ENCODE results near the gene GSN.

The GSN gene

GRCh38 chr9:121325387-121325786, 57.4 kb downstream of the GSN start:
- no peak for DNase-seq

- no peak for DNase-seq
Measured at GRCh38 chr9:121326130-121326838, 58.3 kb downstream of the GSN start.

GRCh38 chr9:121326901-121327613, 59.1 kb downstream of the GSN start:
- no peak for DNase-seq

- no peak for DNase-seq
Measured at GRCh38 chr9:121328476-121328875, 60.5 kb downstream of the GSN start.

- DNase-seq: no peak
Measured at GRCh38 chr9:121328876-121329681, 61.1 kb downstream of the GSN start.

- no peak for DNase-seq
Measured at GRCh38 chr9:121331549-121331948, 63.6 kb downstream of the GSN start.

- no peak for DNase-seq
Measured at GRCh38 chr9:121331992-121332685, 64.2 kb downstream of the GSN start.

- DNase-seq: peak; percentile 33
Measured at GRCh38 chr9:121333950-121334773, 66.2 kb downstream of the GSN start.

- DNase-seq: no peak
Measured at GRCh38 chr9:121336665-121337064, 68.7 kb downstream of the GSN start.

GRCh38 chr9:121339437-121339836, 71.5 kb downstream of the GSN start:
- DNase-seq: no peak

GRCh38 chr9:121340676-121341392, 72.9 kb downstream of the GSN start:
- DNase-seq: no peak

- no peak for DNase-seq
Measured at GRCh38 chr9:121344184-121344583, 76.2 kb downstream of the GSN start.

- no peak for DNase-seq
Measured at GRCh38 chr9:121345070-121345469, 77.1 kb downstream of the GSN start.

GRCh38 chr9:121348221-121348620, 80.3 kb downstream of the GSN start:
- no peak for DNase-seq

GRCh38 chr9:121349009-121349408, 81.0 kb downstream of the GSN start:
- no peak for DNase-seq

- DNase-seq: no peak
Measured at GRCh38 chr9:121350036-121350435, 82.1 kb downstream of the GSN start.

- DNase-seq: peak; percentile 6
Measured at GRCh38 chr9:121350993-121351561, 83.1 kb downstream of the GSN start.

- DNase-seq: no peak
Measured at GRCh38 chr9:121353241-121354061, 85.5 kb downstream of the GSN start.

- DNase-seq: no peak
Measured at GRCh38 chr9:121354141-121354540, 86.2 kb downstream of the GSN start.

GRCh38 chr9:121354762-121355161, 86.8 kb downstream of the GSN start:
- no peak for DNase-seq
